Uterus (tissue), 2 donors: ENCODE measurements around the gene EPHB3.

Experiments
- POLR2A ChIP-seq, 2 donors: fragments of 450-650 bp; IDR thresholded peaks; one replicate each; pipeline ENCODE4 v1.6.1; 2016; ENCODE audit warnings: antibody characterized with exemption in 2 of 2, mild to moderate bottlenecking in 1 of 2, moderate library complexity in 1 of 2
- TF ChIP-seq, protein P1 (sequence below), 4 experiments: fragments of 200-600 bp in 2 of 4; fragments of 450-650 bp in 2 of 4; sonication (generic) in 2 of 4; IDR thresholded peaks; one replicate each; pipeline ENCODE4 v1.5.1; 2016 to 2019; ENCODE audit warnings: antibody characterized with exemption in 4 of 4, mild to moderate bottlenecking in 2 of 4, moderate library complexity in 1 of 4

- TF ChIP-seq, protein P1, sequence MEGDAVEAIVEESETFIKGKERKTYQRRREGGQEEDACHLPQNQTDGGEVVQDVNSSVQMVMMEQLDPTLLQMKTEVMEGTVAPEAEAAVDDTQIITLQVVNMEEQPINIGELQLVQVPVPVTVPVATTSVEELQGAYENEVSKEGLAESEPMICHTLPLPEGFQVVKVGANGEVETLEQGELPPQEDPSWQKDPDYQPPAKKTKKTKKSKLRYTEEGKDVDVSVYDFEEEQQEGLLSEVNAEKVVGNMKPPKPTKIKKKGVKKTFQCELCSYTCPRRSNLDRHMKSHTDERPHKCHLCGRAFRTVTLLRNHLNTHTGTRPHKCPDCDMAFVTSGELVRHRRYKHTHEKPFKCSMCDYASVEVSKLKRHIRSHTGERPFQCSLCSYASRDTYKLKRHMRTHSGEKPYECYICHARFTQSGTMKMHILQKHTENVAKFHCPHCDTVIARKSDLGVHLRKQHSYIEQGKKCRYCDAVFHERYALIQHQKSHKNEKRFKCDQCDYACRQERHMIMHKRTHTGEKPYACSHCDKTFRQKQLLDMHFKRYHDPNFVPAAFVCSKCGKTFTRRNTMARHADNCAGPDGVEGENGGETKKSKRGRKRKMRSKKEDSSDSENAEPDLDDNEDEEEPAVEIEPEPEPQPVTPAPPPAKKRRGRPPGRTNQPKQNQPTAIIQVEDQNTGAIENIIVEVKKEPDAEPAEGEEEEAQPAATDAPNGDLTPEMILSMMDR (IDR thresholded peaks at IDR 0.05), result no peak
- no peak for TF ChIP-seq POLR2A (IDR thresholded peaks at IDR 0.05)
Measured at GRCh38 chr3:184604039-184604601, 42.5 kb downstream of the EPHB3 start.
